Astrocyte of the spinal cord (primary cell): Measurements from ENCODE around the gene PPA2.
"Not testable (repeated sequence)": the region's sequence is repeated elsewhere in the genome, so short reads cannot be mapped to it uniquely, and the experiment has no call there.

Source experiments
- DNase-seq: peaks from one replicate; pipeline ENCODE4 v3.0.0; 2011; ENCODE audit warnings: low read depth, low spot score
- H3K4me3 ChIP-seq: 2 replicates; pipeline ENCODE4 v1.5.1; 2011; ENCODE audit warnings: low read depth, mild to moderate bottlenecking, low read length, moderate library complexity
- CTCF ChIP-seq: IDR thresholded peaks from 2 replicates; pipeline ENCODE4 v1.5.1; 2012; ENCODE audit warnings: low read depth, mild to moderate bottlenecking, low read length, inconsistent platforms
- in situ Hi-C: cut with HindIII; loops from 2 replicates; pipeline ENCODE4 v1.10.0; 2017; ENCODE audit warnings: low sequenced_read_pairs

Gene PPA2

GRCh38 chr4:105461221-105461620, 12.6 kb downstream of the PPA2 start:
- no peak for TF ChIP-seq CTCF
- DNase-seq, result no peak
- in situ Hi-C loops, result no loop called here
- H3K4me3 ChIP-seq, result no peak overlapping the region

GRCh38 chr4:105460306-105460705, 13.6 kb downstream of the PPA2 start:
- no peak for DNase-seq
- in situ Hi-C loops, result no loop called here
- no peak for TF ChIP-seq CTCF
- no peak overlapping the region for H3K4me3 ChIP-seq

- in situ Hi-C loops, H3K4me3 ChIP-seq, DNase-seq: not testable (repeated sequence)
These were observed 15.3 kb downstream of the PPA2 start for GRCh38 chr4:105458541-105458940.

- TF ChIP-seq CTCF, result no peak
- DNase-seq, result no peak
- in situ Hi-C loops, result no loop called here
- no peak overlapping the region for H3K4me3 ChIP-seq
These were observed 15.9 kb downstream of the PPA2 start for GRCh38 chr4:105458001-105458400.

GRCh38 chr4:105455998-105456397, 17.9 kb downstream of the PPA2 start:
- DNase-seq, result no peak
- TF ChIP-seq CTCF, result no peak
- in situ Hi-C loops, result no loop called here
- no peak overlapping the region for H3K4me3 ChIP-seq

- no peak overlapping the region for H3K4me3 ChIP-seq
- TF ChIP-seq CTCF, result no peak
- no peak for DNase-seq
- in situ Hi-C loops, result no loop called here
These were observed 18.7 kb downstream of the PPA2 start for GRCh38 chr4:105455182-105455581.

GRCh38 chr4:105453550-105454205, 20.2 kb downstream of the PPA2 start:
- in situ Hi-C loops, result no loop called here
- TF ChIP-seq CTCF, result no peak
- DNase-seq, result no peak
- H3K4me3 ChIP-seq, result no peak overlapping the region
